COLO829 (cell line): Measurements from ENCODE around the gene SYPL1.
A peak's percentile ranks its signal among the peaks of the same experiment; 100 is the strongest.

Experiments used
- DNase-seq: peaks from one replicate; pipeline ENCODE4 v3.0.0; 2012; ENCODE audit warnings: low spot score

SYPL1 gene

DNA sequence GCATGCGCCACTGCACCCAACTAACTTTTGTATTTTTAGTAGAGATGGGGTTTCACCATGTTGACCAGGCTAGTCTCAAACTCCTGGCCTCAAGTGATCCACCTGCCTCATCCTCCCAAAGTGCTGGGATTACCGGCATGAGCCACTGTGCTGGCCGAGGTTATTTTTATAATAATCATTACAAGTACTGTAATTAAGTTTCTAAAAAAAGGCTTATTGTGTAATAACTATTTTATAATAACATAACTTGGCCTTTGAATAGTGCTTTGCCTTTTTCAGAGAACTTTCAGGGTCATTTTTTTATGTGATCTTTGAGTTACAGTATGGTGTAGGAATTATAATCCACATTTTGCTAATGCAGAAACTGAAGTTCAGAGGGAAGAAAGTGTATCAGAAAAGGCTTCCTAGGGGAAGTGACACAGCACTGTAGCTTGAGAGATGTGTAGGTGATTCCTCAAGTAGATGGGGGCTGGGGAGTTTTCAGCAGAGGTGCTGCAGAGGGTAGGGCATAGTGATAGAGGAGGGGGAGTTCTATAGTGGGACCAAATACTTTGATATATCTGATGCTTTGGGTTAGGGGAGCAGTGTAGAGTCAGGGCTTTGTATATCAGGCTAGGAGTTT is 9.2 kb upstream of the SYPL1 start:
- DNase-seq = no peak

DNA sequence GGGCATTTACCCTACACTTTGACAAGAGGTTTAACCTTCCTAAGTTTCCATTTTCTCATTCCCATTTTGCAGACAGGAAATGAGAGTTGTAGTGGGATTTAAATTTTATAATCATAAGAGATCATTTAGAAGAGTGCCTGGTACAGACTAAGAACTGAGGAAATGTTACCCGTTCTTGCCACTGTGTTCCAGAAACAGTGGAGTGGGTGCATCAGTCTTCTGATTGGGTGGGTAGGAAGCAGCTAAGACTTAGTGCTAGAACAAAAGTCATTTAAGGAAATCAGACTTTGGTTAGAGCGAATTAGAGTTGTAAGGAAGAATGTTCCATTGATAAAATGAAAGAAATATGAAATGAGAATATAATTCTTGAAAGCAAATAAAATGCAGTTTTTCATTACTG is 8.4 kb upstream of the SYPL1 start:
- DNase-seq = no peak

DNA sequence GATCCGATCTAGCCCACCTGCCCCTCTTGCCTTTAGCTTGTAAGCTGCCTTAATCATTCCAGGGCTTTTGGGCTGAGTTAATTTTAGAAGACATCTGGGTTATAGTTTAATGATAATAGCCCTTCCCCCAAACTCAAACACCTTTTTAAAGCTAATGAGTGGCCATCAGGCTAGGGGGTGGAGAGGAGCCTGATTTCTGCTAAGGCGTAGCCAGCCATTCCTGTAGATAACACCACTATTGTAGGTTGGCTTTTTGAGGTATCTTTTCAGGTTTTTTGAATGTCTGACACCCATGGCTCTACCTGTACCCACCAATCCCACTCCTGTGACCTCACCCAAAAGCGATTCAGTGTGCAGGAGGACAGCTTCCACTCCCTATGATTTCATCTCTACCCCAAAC is 7.6 kb upstream of the SYPL1 start:
- DNase-seq = no peak

DNA sequence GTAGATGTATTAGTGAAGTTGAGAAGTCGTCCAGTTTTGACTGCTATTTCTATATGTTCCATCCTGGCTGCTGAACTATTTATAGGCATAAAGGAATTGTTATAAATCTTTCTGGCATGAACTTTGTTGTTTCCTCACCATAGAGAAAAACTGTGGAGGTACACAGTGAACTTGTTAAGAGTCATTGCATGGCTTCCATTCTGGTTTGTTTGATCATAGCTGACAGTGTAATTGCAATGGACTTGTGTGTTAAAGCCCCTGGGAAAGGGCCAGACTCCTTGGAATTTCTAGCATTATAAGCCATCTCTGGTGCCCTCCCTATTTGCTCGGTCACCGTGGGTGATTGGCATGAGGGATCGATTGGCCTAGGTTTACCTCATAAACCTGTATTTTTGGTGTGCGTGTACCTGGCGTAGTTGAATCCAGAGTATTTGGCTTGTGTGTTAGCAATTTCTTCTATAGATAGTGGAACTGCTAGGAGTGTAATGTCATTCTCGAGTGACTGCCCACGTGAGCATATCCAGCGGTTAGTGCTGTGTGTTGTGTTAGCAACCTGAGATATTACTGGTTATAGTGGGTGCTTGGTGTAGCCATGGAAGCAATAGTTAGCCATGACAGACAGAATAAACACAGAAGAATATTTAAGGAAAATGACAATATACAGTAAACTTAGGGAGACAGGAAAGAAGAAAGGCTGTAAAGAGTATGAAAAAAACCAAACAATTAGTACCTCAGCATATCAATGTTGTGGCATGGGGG is 5.9 kb upstream of the SYPL1 start:
- DNase-seq = no peak

DNA sequence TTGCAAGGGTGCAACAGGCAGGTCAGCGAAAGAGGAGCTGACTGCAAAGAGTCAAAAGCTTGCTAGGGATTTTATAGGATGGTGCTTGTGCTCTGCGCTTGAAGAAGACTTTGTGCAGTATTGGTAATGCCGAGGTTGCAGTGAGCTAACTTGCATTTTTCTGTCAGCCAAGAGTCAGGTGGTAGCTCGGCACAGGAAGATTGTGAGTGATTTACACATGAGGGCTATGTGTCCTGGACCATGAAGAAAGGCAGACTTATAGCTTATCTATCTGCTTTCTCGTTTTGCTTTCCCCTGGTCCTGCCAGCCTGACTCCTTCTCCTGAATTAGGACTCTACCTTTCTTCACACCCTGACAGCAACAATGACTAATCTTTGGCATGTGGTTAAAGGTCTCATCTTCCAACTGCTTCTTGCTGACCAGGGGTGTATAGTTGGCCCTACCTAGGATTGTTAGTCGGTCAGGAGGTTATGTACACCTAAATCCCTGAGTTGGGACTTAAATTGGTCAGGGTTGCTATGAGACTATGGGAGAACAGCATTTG is 4.1 kb upstream of the SYPL1 start:
- no peak for DNase-seq

DNA sequence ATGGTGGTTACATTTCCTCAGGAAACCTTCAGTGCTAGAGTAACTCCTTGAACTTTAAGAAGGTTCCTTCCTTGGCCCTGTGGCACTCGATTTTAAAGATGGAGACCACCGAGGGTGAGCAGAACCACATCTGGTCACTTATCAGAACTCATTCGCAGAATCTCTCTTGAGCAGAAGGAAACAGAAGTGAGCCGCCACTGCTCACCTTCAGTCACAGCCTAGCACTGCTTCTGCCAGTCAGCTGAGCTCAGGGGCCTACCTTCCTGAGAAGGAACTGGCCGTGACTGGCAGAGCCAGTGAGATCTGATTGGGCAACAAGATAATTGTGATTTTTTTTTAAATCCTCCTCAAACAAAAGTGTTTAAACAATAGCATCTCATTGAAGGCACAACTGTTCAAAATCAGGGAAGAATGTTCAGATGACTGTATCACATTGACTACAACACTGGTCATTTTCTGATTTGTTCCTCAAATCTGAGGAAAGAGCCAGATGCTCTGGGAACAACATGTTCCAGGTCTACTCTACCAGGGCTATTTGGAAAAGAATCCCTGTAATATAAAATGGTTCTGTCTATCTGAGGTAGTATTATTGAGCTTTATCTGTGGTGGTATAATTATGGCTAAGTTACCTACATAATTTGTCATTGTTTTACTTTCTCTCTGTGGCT is 2.7 kb upstream of the SYPL1 start:
- DNase-seq = no peak

DNA sequence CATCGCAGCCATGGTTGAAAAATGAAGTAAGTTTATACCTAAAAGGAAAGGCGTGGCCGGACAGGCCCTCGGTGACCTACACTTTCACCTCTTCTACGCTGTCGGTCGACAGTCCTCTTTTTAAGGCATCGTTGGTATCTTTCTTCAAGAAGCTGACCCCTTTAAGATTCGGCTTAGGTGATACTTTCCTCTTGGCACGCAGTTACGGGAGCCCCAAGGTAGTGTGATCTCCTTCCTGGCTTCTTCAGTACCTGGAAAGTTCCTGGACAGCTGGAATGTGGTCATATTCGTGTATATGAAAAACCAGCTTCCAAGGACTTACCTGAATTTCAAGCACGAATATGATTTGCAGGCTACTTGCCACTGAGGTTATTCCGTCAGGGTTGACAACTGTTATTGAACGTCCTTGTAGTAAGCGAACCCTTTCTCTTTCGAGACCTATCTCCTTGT is 885 bp upstream of the SYPL1 start:
- no peak for DNase-seq

DNA sequence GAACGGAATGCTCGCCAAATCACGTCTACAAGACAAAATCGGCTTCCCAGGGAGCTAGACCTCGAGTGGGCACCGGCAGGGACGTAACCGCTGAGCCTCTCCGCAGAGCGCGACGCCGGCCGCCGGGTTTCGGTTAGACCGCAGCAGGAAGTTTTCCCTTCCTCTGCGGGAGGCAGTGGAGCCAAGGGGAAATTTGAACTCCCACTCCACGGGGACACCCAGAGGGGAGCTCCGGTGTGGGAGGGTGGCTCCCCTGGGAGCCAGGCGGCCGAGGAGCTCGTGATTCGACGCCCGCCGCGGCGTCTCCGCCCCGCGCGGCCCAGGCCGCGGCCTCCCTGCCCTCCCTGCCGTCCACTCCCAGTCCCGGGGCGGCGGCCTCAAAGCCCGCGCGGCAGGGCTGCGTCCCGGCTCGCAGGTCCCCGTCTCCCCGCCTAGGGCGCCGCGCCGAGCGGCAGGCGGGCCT is 426 bp downstream of the SYPL1 start:
- peak; percentile 54 for DNase-seq

DNA sequence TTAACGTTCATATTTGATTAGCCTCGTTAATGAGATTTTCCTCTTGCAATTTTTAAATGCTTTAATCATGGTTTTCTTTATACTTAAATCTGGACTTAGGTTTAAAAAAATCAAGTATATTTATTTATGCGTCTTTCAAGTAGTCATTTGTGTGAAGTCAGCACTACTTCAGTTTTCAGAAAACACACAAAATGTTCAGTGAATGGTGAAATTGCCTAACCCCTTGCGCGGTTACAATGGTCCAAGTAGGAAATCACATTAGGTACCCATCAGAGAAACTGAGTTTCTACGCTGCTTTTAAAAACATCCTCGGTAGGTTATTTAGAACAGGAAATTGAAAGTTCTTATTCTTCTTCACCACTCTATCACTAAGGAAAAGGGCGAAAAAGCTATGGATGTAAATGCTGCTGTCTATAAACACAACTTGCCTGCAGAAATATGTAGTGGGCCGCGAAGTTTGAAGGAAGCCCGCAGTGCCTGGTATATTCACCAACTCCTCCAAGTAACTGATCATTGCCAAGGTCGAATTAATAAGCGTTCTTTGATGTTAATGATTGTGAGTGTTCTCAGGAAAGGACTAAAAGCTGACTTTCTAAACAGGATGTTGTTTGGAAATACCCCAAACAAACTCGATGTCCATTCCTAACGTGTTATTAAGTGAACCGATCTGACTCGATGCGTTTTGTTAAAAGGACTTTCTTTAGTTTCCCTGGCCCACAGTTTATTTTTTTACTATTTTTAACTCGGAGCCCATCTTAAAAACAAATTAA is 1.0 kb downstream of the SYPL1 start:
- DNase-seq = no peak

DNA sequence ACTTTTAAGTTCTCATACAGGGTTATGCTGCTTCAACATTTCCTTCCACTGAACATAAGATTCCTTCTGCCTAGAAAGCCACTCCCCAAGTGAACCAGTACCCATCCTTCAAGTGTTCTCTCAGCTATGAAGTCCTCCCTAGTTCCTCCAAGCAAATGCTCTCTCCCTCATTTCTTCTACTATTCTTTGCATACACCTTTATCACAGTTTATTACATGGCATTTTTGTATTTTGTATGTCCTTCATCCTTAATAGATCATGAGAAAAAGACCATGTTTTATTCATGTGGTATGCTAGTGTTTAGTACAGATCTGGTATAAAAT is 1.9 kb downstream of the SYPL1 start:
- no peak for DNase-seq

DNA sequence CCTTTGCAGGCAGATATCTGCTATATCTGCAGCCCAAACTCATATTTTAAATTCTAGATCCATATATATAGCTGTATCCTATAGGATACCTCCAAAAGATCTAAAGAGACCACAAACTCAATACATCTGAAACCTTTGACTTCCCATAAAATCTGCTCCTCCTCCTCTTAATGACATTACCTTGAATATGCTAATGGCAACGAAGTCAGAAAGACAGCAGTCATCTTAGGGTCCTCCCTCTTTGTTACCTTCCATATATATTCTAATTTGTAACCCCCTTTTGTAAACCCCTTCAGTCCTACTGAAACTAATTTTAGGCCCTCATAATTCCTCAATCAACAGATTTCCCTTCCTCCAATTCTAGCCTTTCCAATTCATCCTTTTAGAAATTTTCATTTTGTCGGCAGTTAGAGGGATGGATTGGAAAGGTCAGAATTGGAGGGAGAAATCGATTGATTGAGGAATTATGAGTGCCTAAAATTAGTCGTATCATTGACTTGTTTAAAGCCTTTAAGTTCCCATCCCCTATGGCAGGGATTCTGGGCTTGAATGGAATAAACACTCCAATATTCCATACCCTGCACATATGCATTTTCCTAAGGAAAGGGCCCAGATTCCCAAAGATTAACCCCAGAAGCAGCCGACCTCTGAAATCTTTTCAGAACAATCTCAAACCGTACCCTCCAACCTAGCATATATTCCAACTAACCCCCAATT is 2.4 kb downstream of the SYPL1 start:
- no peak for DNase-seq

DNA sequence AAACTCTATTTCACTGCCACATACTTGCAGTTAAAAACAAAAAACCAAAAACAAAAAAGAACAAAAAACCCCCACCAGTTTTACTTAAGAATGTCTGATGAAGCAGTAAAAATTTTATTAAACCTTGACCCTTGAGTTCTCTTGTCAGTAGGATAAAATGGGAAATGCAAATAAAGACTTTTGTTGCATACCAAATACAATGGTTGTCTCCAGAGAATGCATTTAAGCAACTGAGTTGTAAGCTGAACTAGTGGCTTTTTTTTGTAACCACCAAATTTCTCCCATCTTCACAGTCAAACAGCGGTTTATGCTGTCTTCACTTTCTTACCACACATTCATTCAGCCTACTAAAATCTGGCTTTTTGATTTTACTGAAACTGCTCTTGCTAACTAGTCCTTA is 3.1 kb downstream of the SYPL1 start:
- no peak for DNase-seq

DNA sequence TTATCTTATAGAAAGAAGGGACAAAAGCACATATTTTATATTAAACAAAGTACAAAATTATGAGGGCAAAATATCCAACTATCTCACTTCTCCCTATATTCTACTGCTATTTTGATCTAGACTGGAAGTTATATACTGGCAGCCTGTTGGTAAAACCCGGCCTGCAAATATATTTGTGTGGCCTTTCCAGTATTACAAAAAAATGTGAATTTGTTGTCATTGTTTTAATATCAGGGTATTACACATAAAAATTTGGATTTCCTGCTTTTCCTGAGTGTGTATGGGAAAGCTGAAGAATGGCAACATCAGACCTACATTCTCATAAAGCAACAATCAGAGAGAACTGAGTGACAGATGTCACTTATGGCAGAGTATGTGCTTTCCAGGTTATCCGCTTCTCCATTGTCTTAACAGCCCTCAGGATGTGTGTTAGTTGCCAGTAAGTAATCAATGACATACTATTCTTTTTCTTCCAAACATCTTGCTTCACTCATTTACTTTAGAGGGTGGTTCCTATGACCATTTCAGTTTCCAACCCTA is 7.3 kb downstream of the SYPL1 start:
- no peak for DNase-seq

DNA sequence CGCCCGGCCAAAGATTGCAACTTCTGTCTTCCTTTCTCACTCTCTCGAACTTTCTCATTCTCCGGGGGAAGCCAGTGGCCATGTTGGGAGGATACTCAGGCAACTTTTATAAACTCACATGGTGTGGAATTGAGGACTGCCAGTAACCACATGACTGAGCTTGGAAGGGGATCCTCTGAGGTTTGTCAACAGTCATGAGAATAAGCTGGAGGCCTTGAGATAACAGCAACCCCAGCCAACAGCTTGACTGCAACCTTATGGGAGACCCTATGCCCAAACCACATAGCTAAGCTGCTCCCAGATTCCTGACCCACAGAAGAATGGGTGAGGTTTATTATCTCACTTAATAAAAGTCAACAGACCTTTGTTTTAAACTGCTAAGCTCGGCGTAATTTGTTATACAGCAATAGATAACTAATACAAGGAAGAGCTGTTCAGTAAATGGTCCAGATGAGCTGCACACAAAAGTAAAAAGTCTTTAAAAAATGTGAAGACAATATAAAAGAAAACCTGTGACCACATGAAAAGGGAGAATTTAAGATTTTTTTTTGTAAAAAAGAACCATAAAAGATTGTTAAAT is 9.6 kb downstream of the SYPL1 start:
- no peak for DNase-seq

DNA sequence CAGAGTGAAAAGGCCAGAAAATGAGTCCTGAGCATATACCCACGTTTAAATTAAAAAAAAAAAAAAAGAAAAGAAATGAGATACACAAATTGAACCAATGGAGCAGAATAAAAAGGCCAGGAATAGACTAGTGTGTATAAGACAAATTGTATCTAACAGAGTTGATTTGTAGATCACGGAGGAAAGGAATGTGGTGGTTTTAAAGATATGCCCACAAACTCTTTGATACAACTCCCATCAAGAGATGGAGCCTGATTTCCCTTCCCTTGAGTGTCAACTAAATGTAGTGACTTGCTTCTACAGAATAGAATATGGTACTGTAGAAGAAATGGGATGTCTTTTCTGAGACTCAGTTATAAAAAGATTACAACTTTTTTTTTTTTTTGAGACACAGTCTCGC is 10.4 kb downstream of the SYPL1 start:
- DNase-seq = no peak

DNA sequence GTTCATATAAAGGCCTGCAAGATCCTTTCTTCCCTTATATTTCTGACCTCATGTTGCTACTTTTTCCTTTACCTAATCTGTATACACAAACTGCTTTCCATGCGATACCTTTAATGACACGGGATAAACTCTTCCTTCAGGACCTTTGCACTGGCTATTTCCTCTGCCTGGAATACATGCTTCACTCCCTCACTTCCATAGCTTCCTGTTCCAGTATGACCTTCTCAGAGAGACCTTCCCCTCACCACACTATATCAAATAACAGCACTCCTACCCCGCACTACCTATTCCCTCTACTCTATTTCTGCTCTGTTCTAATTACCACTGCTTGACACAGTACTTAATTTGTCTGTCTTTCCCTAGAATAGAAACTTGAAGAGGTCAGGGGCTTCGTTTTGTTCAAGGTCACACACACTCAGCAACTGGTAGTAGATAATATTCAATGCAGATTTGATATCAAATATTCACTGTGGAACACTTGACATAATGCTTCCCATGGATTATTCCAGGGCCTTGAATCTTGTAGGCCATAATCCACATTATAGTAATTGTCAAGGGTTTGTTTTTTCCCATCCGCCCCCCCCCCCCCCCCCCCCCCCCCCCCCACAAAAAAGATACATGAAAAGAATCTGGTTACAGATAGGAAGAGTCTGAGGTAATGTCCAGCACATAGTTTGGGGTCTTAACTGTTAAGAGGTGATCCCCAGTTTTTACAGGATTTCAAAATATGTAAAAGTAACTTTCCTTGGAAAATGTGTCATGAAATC is 11.1 kb downstream of the SYPL1 start:
- no peak for DNase-seq

DNA sequence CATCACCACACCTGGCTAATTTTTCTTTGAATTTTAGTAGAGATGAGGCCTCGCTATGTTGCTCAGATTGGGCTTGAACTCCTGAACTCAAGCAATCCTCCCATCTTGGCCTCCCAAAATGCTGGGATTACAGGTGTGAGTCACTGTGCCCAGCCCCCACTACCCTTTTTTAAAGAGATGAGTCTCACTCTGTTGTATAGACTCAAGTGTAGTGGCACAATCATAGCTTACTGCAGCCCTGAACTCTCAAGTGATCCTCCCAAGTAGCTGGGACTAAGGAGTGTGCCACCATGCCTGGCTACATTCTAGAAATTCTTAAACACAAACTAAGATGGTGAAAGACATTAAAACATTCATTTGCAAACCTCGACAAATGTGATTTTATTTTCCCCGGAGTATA is 12.6 kb downstream of the SYPL1 start:
- no peak for DNase-seq

DNA sequence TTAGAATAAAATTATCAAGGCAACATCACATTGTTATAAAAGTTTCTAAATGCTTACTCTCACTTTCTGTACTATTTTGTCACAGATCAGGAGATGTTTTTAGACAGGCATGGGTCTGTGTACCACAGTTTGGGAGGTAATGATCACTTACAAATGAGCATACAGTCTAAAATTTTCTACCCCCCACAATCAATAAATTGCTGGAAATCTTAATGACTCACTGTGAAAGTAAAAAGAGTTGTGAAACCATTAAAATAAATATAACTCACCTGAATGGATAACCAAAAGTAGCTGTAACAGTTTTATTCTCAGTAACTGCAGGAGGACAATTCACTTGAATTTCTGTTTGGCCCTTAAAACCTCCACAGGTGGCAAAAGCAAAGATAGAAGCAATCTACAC is 13.2 kb downstream of the SYPL1 start:
- DNase-seq = no peak

DNA sequence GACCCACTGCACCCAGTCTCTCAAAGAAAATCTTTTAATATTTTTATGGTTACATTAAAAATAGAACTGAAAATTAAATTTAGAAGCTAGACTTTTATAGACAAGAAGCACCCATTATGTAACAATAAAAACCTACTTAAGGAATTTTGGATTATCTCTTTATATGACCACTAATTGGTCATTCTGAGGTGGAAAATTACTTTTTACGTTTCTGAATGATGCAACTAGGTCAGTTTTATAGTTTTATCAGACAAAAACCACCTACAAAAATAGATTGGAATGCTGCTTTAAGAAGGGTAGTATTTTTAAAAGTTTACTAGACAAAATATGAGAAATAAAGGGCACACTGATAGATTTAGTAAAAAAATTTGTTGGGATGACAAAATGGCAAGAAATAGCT is 16.5 kb downstream of the SYPL1 start:
- no peak for DNase-seq

DNA sequence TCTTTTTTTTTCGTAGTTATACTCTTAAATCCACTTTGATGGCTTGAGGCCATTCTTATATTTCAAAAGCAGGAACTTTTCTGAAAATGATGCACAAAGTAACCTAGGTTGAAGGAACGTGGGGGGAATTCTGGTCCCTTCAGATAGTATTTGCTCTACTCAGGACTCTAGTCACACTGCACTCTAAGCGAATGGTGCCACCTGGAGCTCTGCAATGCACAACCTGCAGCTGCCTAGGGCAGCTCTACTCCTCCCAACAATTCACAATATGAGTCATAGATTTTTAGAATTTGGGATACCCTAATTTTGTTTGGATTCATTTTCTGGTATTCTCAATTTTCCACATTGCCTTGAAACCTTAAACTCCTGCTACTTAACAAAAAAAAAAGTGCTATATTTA is 17.3 kb downstream of the SYPL1 start:
- no peak for DNase-seq
